Sigmoid colon (tissue), 7 donors: ENCODE results near the gene DDX43. TPM values are rescaled to one million over a fixed set of nuclear protein-coding genes. Genes with fewer than 3 reads are reported as not detected.
"Not testable (repeated sequence)": the region's sequence is repeated elsewhere in the genome, so short reads cannot be mapped to it uniquely, and the experiment has no call there.

ENCODE experiments used
- DNase-seq: peaks from one replicate; pipeline ENCODE4 v3.0.0-alpha.2; 2019
- H3K27ac ChIP-seq, 4 donors: fragments of 200-600 bp; sonication (generic); one replicate each; pipeline ENCODE4 v1.5.1; 2016 to 2019; ENCODE audit warnings: mild to moderate bottlenecking in 1 of 4
- H3K27me3 ChIP-seq, 3 donors: fragments of 200-600 bp; sonication (generic); one replicate each; pipeline ENCODE4 v1.5.1; 2019; ENCODE audit warnings: mild to moderate bottlenecking in 1 of 3
- H3K36me3 ChIP-seq, 4 donors: fragments of 200-600 bp; sonication (generic); one replicate each; pipeline ENCODE4 v1.5.1; 2016 to 2019
- H3K4me1 ChIP-seq, 4 donors: fragments of 200-600 bp; sonication (generic); one replicate each; pipeline ENCODE4 v1.5.1; 2017 to 2019
- H3K4me3 ChIP-seq, 4 donors: fragments of 200-600 bp; sonication (generic); one replicate each; pipeline ENCODE4 v1.5.1; 2017 to 2019; ENCODE audit warnings: mild to moderate bottlenecking in 2 of 4, moderate library complexity in 1 of 4
- H3K9me3 ChIP-seq, 4 donors: fragments of 200-600 bp in 3 of 4; sonication (generic) in 3 of 4; one replicate each; pipeline versions ENCODE4 v1.5.1 to v1.6.1; 2013 to 2019
- EP300 ChIP-seq, 4 donors: sonication (generic); formaldehyde crosslinking; IDR thresholded peaks; one replicate each; pipeline ENCODE4 v1.6.1; 2017; ENCODE audit warnings: antibody characterized with exemption in 4 of 4
- POLR2A ChIP-seq, 2 donors: fragments of 450-650 bp; IDR thresholded peaks; one replicate each; pipeline ENCODE4 v1.6.1; 2016; ENCODE audit warnings: antibody characterized with exemption in 2 of 2, mild to moderate bottlenecking in 2 of 2, moderate library complexity in 2 of 2
- POLR2AphosphoS5 ChIP-seq, 4 donors: sonication (generic); formaldehyde crosslinking; IDR thresholded peaks; one replicate each; pipeline ENCODE4 v1.6.1; 2017; ENCODE audit warnings: antibody characterized with exemption in 4 of 4
- WGBS, 2 donors: extraction: QIAGEN DNeasy Blood & Tissue Kit; methylation state at CpG; one replicate each; pipeline ENCODE4 v1.1.7; 2013; 5-methylcytosine and 5-hydroxymethylcytosine counted together
- intact Hi-C: fragments of 100-400 bp; cut with DNase I; formaldehyde crosslinking; loops from one replicate; pipeline ENCODE4 v1.15.1; 2023
- polyA plus RNA-seq, 3 donors: library from polyadenylated mRNA; stranded (reverse); fragments of 200-250 nt; gene quantifications; one replicate each; pipeline ENCODE4 v1.2.3, GENCODE V29; 2013
- total RNA-seq, 4 donors: library from RNA; depleted of rRNA; stranded (reverse); fragments of >200 nt; gene quantifications; one replicate each; pipeline ENCODE4 v1.1.0, GENCODE V29; 2016
- TF ChIP-seq, protein P1 (sequence below), 4 experiments: fragments of 450-650 bp in 3 of 4; fragments of 200-600 bp in 1 of 4; IDR thresholded peaks; one replicate each; pipeline ENCODE4 v1.5.1; 2016 to 2019; ENCODE audit warnings: antibody characterized with exemption in 4 of 4, mild to moderate bottlenecking in 3 of 4, moderate library complexity in 2 of 4
- donor health status: healthy with polysubstance abuse.
- donor health status: Bipolar disorder and iron deficiency.
- donor health status: healthy.

DDX43 gene
- total and polyA plus RNA-seq, 7 donors, result 0.73 to 9.4 (median 1.3) TPM; not detected in 1

DNA sequence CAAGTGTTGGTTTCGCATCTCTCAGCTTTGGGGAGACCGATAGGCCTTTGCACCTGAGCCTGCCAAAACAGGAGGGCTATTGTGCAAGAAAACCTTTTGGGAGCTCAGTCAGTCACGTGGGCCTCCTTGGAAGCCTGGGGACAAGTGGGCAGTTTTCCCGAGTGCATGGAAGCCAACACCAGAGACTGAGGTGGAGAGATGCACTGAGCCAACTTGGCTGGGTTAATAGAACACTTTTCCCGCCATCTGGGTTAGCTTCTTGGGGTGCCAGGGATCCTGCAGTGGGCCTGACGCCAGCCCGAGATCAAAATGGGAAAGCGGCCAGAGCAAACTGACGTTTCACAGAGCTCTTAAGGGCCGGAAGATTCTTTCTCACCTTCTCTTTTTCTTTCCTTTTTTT lies 22.1 kb upstream of the DDX43 start:
- Histone ChIP-seq H3K4me1 (no peaks in the 10 kb centered on the region), H3K9me3 (peaks cover 0 to 6% (median 5%) of the 10 kb centered on the region in 4 donors), H3K36me3 (no peaks in the 10 kb centered on the region), H3K4me3 (no peak overlapping the region), H3K27ac (no peak overlapping the region), H3K27me3 (no peaks in the 10 kb centered on the region)
- no peak for TF ChIP-seq EP300 (IDR thresholded peaks at IDR 0.05)
- no peak for TF ChIP-seq POLR2AphosphoS5 (IDR thresholded peaks at IDR 0.05)
- no peak for TF ChIP-seq POLR2A (IDR thresholded peaks at IDR 0.05)
- TF ChIP-seq, protein P1, sequence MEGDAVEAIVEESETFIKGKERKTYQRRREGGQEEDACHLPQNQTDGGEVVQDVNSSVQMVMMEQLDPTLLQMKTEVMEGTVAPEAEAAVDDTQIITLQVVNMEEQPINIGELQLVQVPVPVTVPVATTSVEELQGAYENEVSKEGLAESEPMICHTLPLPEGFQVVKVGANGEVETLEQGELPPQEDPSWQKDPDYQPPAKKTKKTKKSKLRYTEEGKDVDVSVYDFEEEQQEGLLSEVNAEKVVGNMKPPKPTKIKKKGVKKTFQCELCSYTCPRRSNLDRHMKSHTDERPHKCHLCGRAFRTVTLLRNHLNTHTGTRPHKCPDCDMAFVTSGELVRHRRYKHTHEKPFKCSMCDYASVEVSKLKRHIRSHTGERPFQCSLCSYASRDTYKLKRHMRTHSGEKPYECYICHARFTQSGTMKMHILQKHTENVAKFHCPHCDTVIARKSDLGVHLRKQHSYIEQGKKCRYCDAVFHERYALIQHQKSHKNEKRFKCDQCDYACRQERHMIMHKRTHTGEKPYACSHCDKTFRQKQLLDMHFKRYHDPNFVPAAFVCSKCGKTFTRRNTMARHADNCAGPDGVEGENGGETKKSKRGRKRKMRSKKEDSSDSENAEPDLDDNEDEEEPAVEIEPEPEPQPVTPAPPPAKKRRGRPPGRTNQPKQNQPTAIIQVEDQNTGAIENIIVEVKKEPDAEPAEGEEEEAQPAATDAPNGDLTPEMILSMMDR (IDR thresholded peaks at IDR 0.05), result no peak
- no peak for DNase-seq
- WGBS, 2 donors, result 87 to 89% methylated on average over 10 of the region's 10 CpGs
- intact Hi-C loops, result no loop called here

DNA sequence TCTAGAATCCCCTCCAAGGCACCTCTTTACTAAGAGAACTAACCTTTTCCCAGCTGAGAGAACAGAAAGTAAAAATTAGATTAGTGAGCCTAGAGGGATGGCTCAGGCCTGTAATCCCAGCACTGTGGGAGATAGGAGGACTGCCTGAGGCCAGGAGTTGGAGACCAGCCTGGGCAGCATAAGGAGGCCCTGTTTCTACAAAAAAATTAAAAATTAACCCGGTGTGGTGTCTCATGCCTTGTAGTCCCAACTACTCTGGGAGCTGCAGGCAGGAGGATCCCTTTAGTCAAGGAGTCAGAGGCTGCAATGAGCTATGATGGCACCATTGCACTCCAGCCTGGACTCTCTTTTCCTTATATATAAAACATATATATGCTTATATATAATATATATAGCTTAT lies 19.4 kb upstream of the DDX43 start:
- TF ChIP-seq POLR2AphosphoS5 (IDR thresholded peaks at IDR 0.05) (no peak), POLR2A (IDR thresholded peaks at IDR 0.05) (no peak), EP300 (IDR thresholded peaks at IDR 0.05) (no peak)
- TF ChIP-seq, protein P1 (IDR thresholded peaks at IDR 0.05), result no peak
- no peak overlapping the region for H3K27ac ChIP-seq
- H3K36me3 ChIP-seq, result no peaks in the 10 kb centered on the region
- no peak overlapping the region for H3K4me3 ChIP-seq
- no peaks in the 10 kb centered on the region for H3K4me1 ChIP-seq
- H3K9me3 ChIP-seq, result peaks cover 0 to 6% (median 5%) of the 10 kb centered on the region in 4 donors
- no peaks in the 10 kb centered on the region for H3K27me3 ChIP-seq
- WGBS, 2 donors, result 68 to 78% methylated on average over 1 of the region's 1 CpG
- intact Hi-C loops, result no loop called here
- DNase-seq, result no peak

DNA sequence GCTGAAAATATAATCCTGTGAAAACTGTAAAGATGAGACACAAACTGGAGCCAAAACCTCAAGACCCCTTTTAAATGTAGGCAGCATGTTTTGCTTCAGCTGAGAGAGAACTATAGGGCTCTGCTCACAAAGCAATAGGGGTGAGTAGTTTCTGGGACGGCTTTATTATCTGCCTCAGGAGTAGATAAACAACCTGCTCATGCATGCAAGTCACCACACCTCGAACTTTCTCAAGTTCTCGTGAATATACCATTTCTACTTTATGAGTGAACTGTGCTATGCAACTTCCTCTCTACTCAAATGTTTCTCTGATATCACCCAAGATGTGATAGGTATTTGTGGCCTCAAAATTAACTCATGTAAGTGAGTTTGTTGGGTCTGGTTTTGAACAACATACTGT lies 17.4 kb upstream of the DDX43 start:
- no peaks in the 10 kb centered on the region for H3K4me1 ChIP-seq
- intact Hi-C loops, result no loop called here
- no peak overlapping the region for H3K27ac ChIP-seq
- 25 to 48% methylated on average over 3 of the region's 3 CpGs for WGBS, 2 donors
- H3K4me3 ChIP-seq, result no peak overlapping the region
- H3K9me3 ChIP-seq, result peaks cover 0 to 4% (median 1%) of the 10 kb centered on the region in 4 donors
- TF ChIP-seq POLR2A (IDR thresholded peaks at IDR 0.05) (no peak), POLR2AphosphoS5 (IDR thresholded peaks at IDR 0.05) (no peak), EP300 (IDR thresholded peaks at IDR 0.05) (no peak)
- TF ChIP-seq, protein P1 (IDR thresholded peaks at IDR 0.05), result no peak
- H3K36me3 ChIP-seq, result no peaks in the 10 kb centered on the region
- DNase-seq, result no peak
- H3K27me3 ChIP-seq, result no peaks in the 10 kb centered on the region

DNA sequence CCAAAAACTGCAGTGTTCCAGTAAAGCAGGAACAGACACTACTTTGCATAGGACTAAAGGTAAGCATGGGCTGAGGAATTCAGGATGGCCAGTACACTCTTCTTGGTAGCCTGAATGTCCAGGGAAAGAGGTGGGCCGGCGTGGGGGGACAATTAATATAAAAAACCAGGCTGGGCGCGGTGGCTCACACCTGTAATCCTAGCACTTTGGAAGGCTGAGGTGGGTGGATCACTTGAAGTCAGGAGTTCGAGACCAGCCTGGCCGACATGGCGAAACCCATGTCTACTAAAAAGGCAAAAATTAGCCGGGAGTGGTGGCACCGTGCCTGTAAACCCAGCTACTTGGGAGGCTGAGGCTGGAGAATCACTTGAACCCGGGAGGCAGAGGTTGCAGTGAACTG lies 13.1 kb upstream of the DDX43 start:
- H3K9me3 ChIP-seq, H3K4me1 ChIP-seq, H3K27ac ChIP-seq, H3K4me3 ChIP-seq, DNase-seq, H3K27me3 ChIP-seq, intact Hi-C loops, H3K36me3 ChIP-seq: not testable (repeated sequence)
- WGBS, 2 donors, result 93 to 96% methylated on average over 10 of the region's 10 CpGs

DNA sequence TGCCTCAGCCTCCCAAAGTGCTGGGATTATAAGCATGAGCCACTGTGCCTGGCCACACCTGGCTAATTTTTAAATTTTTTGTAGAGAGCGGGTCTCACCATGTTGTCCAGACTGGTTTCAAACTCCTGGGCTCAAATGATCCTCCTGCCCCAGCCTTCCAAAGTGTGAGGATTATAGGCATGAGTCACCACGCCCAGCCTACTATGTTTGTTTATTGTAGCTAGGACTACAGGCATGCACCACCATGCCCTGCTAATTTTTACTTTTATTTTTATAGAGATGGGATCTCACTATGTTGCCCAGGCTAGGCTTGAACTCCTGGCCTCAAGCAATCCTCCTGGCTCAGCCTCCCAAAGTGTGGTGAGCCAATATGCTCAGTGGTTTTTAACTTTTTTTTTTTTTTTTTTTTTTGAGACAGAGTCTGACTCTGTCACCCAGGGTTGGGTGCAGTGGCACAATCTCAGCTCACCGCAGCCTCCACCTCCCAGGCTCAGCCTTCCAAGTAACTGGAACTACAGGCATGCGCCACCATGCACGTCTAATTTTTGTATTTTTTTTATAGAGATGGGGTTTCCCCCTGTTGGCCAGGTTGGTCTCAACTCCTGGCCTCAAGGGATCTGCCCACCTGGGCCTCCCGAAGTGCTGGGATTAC lies 12.0 kb upstream of the DDX43 start:
- Histone ChIP-seq H3K36me3 (no peaks in the 10 kb centered on the region), H3K4me3 (no peak overlapping the region), H3K27ac (no peak overlapping the region), H3K4me1 (no peaks in the 10 kb centered on the region), H3K27me3 (no peaks in the 10 kb centered on the region), H3K9me3 (no peaks in the 10 kb centered on the region)
- 81 to 91% methylated on average over 6 of the region's 6 CpGs for WGBS, 2 donors
- intact Hi-C loops, result no loop called here
- TF ChIP-seq, protein P1 (IDR thresholded peaks at IDR 0.05), result no peak
- TF ChIP-seq POLR2A (IDR thresholded peaks at IDR 0.05) (no peak), EP300 (IDR thresholded peaks at IDR 0.05) (no peak), POLR2AphosphoS5 (IDR thresholded peaks at IDR 0.05) (no peak)
- no peak for DNase-seq
